GM19463 (cell line): ENCODE results near the gene TAS2R3.

Source experiments
- ATAC-seq: cut with Tn5 transposase; IDR thresholded peaks from one replicate; pipeline ENCODE4 v1.9.1; 2021; ENCODE audit warnings: mild to moderate bottlenecking, moderate library complexity; ENCODE audit not compliant: unreplicated experiment

TAS2R3 gene

GRCh38 chr7:141785706-141786552 lies 22.0 kb downstream of the TAS2R3 start:
- peak; percentile 73 for ATAC-seq

GRCh38 chr7:141788296-141788695 lies 24.4 kb downstream of the TAS2R3 start:
- ATAC-seq, result no peak

GRCh38 chr7:141789917-141790316 lies 26.0 kb downstream of the TAS2R3 start, which contains the start of gene TAS2R5:
Gene TAS2R5, plus strand, starts transcription at chr7:141790217. Its CDS starts 145 bp downstream, at chr7:141790362.
- ATAC-seq, result no peak

GRCh38 chr7:141792526-141792925 lies 28.6 kb downstream of the TAS2R3 start:
- ATAC-seq, result no peak
